Esophagus (tissue), 2 donors: ENCODE results near the gene KLHL8. TPM values are rescaled to one million over a fixed set of nuclear protein-coding genes. Genes with fewer than 3 reads are reported as not detected.
A peak's percentile ranks its signal among the peaks of the same experiment; 100 is the strongest.

Experiments
- H3K27ac ChIP-seq, 2 donors: one replicate each; pipeline ENCODE4 v1.5.1; 2013; ENCODE audit warnings: low read depth in 2 of 2, mild to moderate bottlenecking in 2 of 2, inconsistent platforms in 1 of 2, low read length in 1 of 2, moderate library complexity in 1 of 2
- H3K27me3 ChIP-seq, 2 donors: one replicate each; pipeline ENCODE4 v1.6.1; 2013; ENCODE audit warnings: low read length in 2 of 2, control low read depth in 1 of 2, mild to moderate bottlenecking in 1 of 2; ENCODE audit not compliant: insufficient read depth in 2 of 2, control insufficient read depth in 1 of 2
- H3K36me3 ChIP-seq, 2 donors: one replicate each; pipeline ENCODE4 v1.6.1; 2013; ENCODE audit warnings: low read length in 1 of 2; ENCODE audit not compliant: control insufficient read depth in 2 of 2, insufficient read depth in 2 of 2
- H3K4me1 ChIP-seq, 2 donors: one replicate each; pipeline ENCODE4 v1.6.1; 2013; ENCODE audit warnings: low read length in 1 of 2; ENCODE audit not compliant: control insufficient read depth in 2 of 2, insufficient read depth in 2 of 2
- H3K4me3 ChIP-seq, 2 donors: one replicate each; pipeline ENCODE4 v1.5.1; 2013; ENCODE audit warnings: low read length in 2 of 2, mild to moderate bottlenecking in 2 of 2, low read depth in 1 of 2, moderate library complexity in 1 of 2
- H3K9me3 ChIP-seq, 2 donors: one replicate each; pipeline ENCODE4 v1.6.1; 2013; ENCODE audit warnings: mild to moderate bottlenecking in 2 of 2, low read depth in 1 of 2, low read length in 1 of 2, moderate library complexity in 1 of 2; ENCODE audit not compliant: control insufficient read depth in 2 of 2, insufficient read depth in 1 of 2
- WGBS, 2 donors: extraction: QIAGEN DNeasy Blood & Tissue Kit; methylation state at CpG; one replicate each; pipeline ENCODE4 v1.1.7; 2013; 5-methylcytosine and 5-hydroxymethylcytosine counted together
- polyA plus RNA-seq, 2 donors: library from polyadenylated mRNA; stranded (reverse); fragments of 200-250 nt; gene quantifications; one replicate each; pipeline ENCODE4 v1.2.3, GENCODE V29; 2013
- donor health status: healthy with polysubstance abuse.
- donor health status: Bipolar disorder and iron deficiency.

Gene KLHL8
- polyA plus RNA-seq, 2 donors, result 1.3 to 2.4 TPM

DNA sequence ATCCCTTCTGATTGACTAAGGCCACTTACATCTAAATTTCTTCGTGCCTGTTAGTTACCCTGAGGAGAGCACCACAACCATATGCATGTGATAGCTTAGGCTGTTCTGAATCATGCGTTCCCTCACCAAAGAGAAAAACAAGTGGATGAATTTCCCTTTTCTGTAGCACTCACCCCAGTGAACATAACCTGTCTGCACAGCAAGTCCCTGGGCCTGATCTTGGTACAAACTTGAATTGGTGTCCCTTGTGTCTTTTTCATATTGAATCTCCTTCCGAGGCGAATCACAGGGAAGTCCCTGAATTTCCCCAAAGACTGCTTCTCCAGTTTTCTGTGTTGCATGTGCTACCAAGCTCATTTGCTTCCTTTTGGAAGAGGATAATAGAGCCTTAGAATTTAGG, 100.4 kb downstream of the KLHL8 start:
- Histone ChIP-seq H3K27ac (peak overlapping the region; percentile 85 to 88), H3K4me3 (peak overlapping the region in 1 of 2 donors; percentile 13), H3K4me1 (peaks cover 3 to 7% of the 10 kb centered on the region in 2 donors), H3K27me3 (no peaks in the 10 kb centered on the region), H3K36me3 (peaks cover 0 to 13% of the 10 kb centered on the region in 2 donors), H3K9me3 (no peaks in the 10 kb centered on the region)
- 35 to 57% methylated on average over 4 of the region's 4 CpGs for WGBS, 2 donors

DNA sequence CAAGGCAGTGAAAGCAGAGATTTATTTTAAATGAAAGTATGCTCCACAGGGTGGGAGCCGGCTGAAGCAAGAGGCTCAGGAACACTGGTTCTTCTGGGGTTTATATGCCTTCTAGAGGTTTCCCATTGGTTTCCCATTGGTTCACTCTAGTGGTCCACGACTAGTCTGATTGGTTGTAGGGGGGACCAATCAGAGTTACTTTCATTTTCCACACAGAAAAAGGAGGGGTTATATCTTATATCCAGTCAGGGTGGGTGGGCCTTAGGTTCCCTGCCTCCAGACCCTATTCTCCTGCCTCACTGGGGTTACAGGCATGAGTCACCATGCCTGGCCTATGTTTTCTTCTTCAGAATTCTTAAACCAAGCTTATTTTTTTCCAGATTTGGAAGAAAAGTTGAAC, 101.6 kb downstream of the KLHL8 start:
- peaks cover 3 to 7% of the 10 kb centered on the region in 2 donors for H3K4me1 ChIP-seq
- no peaks in the 10 kb centered on the region for H3K9me3 ChIP-seq
- H3K4me3 ChIP-seq, result no peak overlapping the region
- no peaks in the 10 kb centered on the region for H3K27me3 ChIP-seq
- H3K27ac ChIP-seq, result peak overlapping the region in 1 of 2 donors; percentile 15
- WGBS, 2 donors, result 91 to 95% methylated on average over 2 of the region's 2 CpGs
- peaks cover 7 to 17% of the 10 kb centered on the region in 2 donors for H3K36me3 ChIP-seq

- peaks cover 3 to 7% of the 10 kb centered on the region in 2 donors for H3K4me1 ChIP-seq
These were observed 102.0 kb downstream of the KLHL8 start for GRCh38 chr4:87118421-87118820.

DNA sequence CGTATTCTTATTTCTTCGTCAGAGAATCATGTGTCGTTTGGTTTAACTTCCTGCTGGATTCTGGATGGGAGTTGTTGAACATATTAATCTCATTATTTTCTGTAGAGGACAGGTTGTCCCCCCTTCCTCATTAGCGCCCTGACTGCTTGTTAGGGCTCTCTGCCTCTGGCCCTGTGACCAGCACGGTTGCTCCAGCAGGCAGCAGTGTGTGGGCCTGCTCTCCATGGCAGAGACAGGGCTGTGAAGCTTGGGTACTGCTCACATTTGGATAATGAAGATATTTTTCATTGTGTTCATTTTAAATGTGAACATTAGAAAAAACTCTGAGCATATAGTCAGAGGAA, 102.7 kb downstream of the KLHL8 start:
- Histone ChIP-seq H3K4me1 (peaks cover 3 to 7% of the 10 kb centered on the region in 2 donors), H3K27ac (peak overlapping the region; percentile 39 to 45), H3K4me3 (no peak overlapping the region), H3K36me3 (peaks cover 7 to 19% of the 10 kb centered on the region in 2 donors), H3K9me3 (no peaks in the 10 kb centered on the region), H3K27me3 (no peaks in the 10 kb centered on the region)
- 61 to 65% methylated on average over 5 of the region's 5 CpGs for whole genome bisulfite sequencing, 2 donors

More at GRCh38 chr4:87118421-87118820, 102.0 kb downstream of the KLHL8 start:
- H3K36me3 ChIP-seq, result peaks cover 7 to 17% of the 10 kb centered on the region in 2 donors
- no peak overlapping the region for H3K27ac ChIP-seq
- WGBS, 2 donors, result 93 to 98% methylated on average over 1 of the region's 1 CpG
- no peaks in the 10 kb centered on the region for H3K9me3 ChIP-seq
- no peak overlapping the region for H3K4me3 ChIP-seq
- H3K27me3 ChIP-seq, result no peaks in the 10 kb centered on the region

DNA sequence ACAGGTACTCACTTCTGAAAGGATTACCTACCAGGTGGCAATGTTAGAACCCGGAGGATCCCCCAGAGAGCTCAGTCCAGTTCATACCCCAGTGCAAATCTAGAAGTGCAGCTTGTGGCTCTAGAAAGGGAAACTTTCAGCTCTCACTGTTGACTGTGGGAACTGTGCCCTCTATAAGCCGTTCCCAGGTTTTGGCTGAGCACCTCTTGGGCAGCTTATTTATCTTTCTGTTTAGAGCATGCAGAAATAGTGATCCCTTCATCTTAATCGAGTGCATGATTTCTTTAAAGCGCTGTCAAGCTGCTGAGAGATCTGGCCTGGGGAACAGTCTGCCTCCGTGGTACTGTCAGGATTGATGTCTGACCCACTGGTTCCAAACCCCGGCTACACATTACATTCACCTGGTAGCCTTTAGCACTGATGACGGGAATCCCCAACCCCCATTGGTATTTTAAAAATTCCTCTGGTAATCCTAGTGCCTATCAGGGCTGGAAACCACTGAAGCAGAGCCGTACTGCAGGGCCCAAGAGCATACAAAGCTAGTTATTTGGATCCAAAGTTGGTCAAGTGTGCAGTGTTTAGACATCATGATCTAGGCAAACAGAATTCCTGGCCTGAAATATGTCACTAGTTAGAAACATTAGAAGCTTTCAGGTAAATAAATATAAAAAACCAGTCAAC, 103.2 kb downstream of the KLHL8 start:
- Histone ChIP-seq H3K9me3 (no peaks in the 10 kb centered on the region), H3K36me3 (peaks cover 7 to 19% of the 10 kb centered on the region in 2 donors), H3K27ac (peak overlapping the region; percentile 56 to 69), H3K4me1 (peaks cover 3 to 7% of the 10 kb centered on the region in 2 donors), H3K27me3 (no peaks in the 10 kb centered on the region), H3K4me3 (no peak overlapping the region)
- WGBS, 2 donors, result 47 to 54% methylated on average over 8 of the region's 8 CpGs

DNA sequence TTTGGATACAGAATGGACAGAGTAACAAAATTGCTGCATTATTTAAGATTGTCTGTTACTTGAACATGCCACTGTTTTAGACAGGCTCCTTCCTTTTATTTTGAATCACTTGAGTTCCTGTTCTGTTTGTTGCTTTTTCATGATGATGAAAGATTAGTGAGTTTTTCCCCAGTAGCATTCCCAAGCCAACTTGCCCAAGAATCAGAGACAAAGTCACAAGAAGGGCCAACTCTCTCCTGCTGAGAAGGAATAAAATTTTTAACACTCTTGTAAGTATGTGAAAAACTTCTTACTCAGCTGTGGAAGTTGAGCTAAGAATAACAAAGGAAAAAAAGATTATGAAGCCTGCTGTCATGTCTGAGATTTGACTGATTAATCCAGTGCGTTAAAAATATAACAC, 104.2 kb downstream of the KLHL8 start:
- Histone ChIP-seq H3K4me1 (peaks cover 3 to 6% of the 10 kb centered on the region in 2 donors), H3K27ac (no peak overlapping the region), H3K4me3 (no peak overlapping the region), H3K36me3 (peaks cover 7 to 19% of the 10 kb centered on the region in 2 donors), H3K9me3 (no peaks in the 10 kb centered on the region), H3K27me3 (no peaks in the 10 kb centered on the region)
- 68 to 85% methylated on average over 1 of the region's 1 CpG for WGBS, 2 donors

GRCh38 chr4:87114245-87115062, 106.0 kb downstream of the KLHL8 start:
- H3K27ac ChIP-seq, result no peak overlapping the region
- no peaks in the 10 kb centered on the region for H3K27me3 ChIP-seq
- peaks cover 7 to 19% of the 10 kb centered on the region in 2 donors for H3K36me3 ChIP-seq
- H3K4me3 ChIP-seq, result no peak overlapping the region
- H3K9me3 ChIP-seq, result no peaks in the 10 kb centered on the region
- 90 to 93% methylated on average over 24 of the region's 24 CpGs for WGBS, 2 donors
- peaks cover 1 to 3% of the 10 kb centered on the region in 2 donors for H3K4me1 ChIP-seq

DNA sequence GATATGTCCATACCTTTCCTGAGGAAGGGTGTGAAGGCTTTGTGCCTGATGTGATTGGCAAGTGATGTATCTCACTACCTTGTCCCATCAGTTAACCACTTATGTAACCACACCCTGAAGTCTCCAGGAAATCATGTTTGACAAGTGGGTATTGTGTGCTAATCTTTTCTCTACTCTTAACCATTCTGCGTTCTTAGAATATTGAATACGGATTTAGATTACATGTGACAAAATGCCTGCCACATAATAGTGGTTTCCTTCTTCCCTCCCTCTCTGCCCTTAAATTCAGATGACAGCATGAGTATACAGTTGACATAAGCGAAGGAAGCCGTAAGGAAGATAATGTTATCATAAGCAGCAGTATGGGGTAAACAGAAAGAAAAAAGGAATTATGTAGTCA, 108.4 kb downstream of the KLHL8 start:
- WGBS, 2 donors, result 78 to 91% methylated on average over 4 of the region's 4 CpGs
- Histone ChIP-seq H3K36me3 (peaks cover 10 to 20% of the 10 kb centered on the region in 2 donors), H3K27ac (no peak overlapping the region)

More for the DNA sequence above, 108.4 kb downstream of the KLHL8 start:
- Histone ChIP-seq H3K9me3 (no peaks in the 10 kb centered on the region), H3K27me3 (no peaks in the 10 kb centered on the region), H3K4me1 (peaks cover 1 to 2% of the 10 kb centered on the region in 2 donors), H3K4me3 (no peak overlapping the region)
